Measurements from ENCODE around the gene WDR82.

WDR82 gene

GRCh38 chr3:52283306-52283705, 4.9 kb upstream of the WDR82 start:
- H3K27ac ChIP-seq = peak overlapping the region; percentile 100

GRCh38 chr3:52281981-52282801, 3.7 kb upstream of the WDR82 start:
- no peak for TF ChIP-seq CTCF (conservative IDR thresholded peaks at IDR 0.05)
- H3K27ac ChIP-seq = peak overlapping the region; percentile 100; the same call in 1 of the 2 replicates

More at GRCh38 chr3:52283306-52283705, 4.9 kb upstream of the WDR82 start:
- TF ChIP-seq CTCF (conservative IDR thresholded peaks at IDR 0.05) = no peak

- peak overlapping the region; percentile 100 for H3K27ac ChIP-seq
- no peak for TF ChIP-seq CTCF (conservative IDR thresholded peaks at IDR 0.05)
Measured at GRCh38 chr3:52280050-52280461, 1.6 kb upstream of the WDR82 start.

- TF ChIP-seq CTCF (conservative IDR thresholded peaks at IDR 0.05) = no peak
- peak overlapping the region; percentile 100 for H3K27ac ChIP-seq
Measured at GRCh38 chr3:52279596-52279995, 1.1 kb upstream of the WDR82 start.

- peak; percentile 54 for TF ChIP-seq CTCF (conservative IDR thresholded peaks at IDR 0.05)
- peak overlapping the region; percentile 100 for H3K27ac ChIP-seq
Measured at GRCh38 chr3:52277972-52278509, 408 bp downstream of the WDR82 start.

- TF ChIP-seq CTCF (conservative IDR thresholded peaks at IDR 0.05) = no peak
- peak overlapping the region; percentile 100 for H3K27ac ChIP-seq
Measured at GRCh38 chr3:52277071-52277964, 1.1 kb downstream of the WDR82 start.

- peak overlapping the region; percentile 100; the same call in 1 of the 2 replicates for H3K27ac ChIP-seq
Measured at GRCh38 chr3:52274781-52275180, 3.7 kb downstream of the WDR82 start.
